A549 (cell line): ENCODE data around the gene AHCYL2.

Experiments
- BHLHE40 ChIP-seq: IDR thresholded peaks from 2 replicates; pipeline ENCODE4 v1.6.1; 2012; ENCODE audit warnings: low read depth, low read length, inconsistent platforms
- EP300 ChIP-seq, 2 experiments: fragments of >200 bp; sonication (Bioruptor Twin); formaldehyde crosslinking; IDR thresholded peaks; 2 replicates in 1 of 2; 3 replicates in 1 of 2; pipeline ENCODE4 v1.6.1; 2016 to 2017
- HDAC2 ChIP-seq: fragments of 200-600 bp; sonication (generic); IDR thresholded peaks from 2 replicates; pipeline ENCODE4 v1.6.1; 2016
- HOXA7 ChIP-seq: fragments of 250-450 bp; sonication (Bioruptor Pico); IDR thresholded peaks from 2 replicates; pipeline ENCODE4 v1.5.0; 2020; ENCODE audit warnings: mild to moderate bottlenecking, moderate library complexity
- KDM1A ChIP-seq: fragments of 200-600 bp; sonication (generic); IDR thresholded peaks from 2 replicates; pipeline ENCODE4 v1.6.1; 2016; ENCODE audit warnings: low read depth, mild to moderate bottlenecking
- MYC ChIP-seq: IDR thresholded peaks from 2 replicates; pipeline ENCODE4 v1.6.1; 2012; ENCODE audit warnings: mild to moderate bottlenecking, inconsistent platforms, low read length, improper control_type of control experiment, borderline replicate concordance
- POLR2A ChIP-seq: IDR thresholded peaks from 2 replicates; pipeline ENCODE4 v1.6.1; 2012; ENCODE audit warnings: mild to moderate bottlenecking, low read length
- RAD21 ChIP-seq, 2 experiments: fragments of >200 bp in 1 of 2; sonication (Bioruptor Twin) in 1 of 2; formaldehyde crosslinking in 1 of 2; IDR thresholded peaks in 1 of 2; conservative IDR thresholded peaks in 1 of 2; 2 replicates in 1 of 2; 3 replicates in 1 of 2; pipeline ENCODE4 v1.6.1; 2012 to 2018; ENCODE audit warnings: inconsistent platforms in 1 of 2
- SMC3 ChIP-seq: fragments of >200 bp; sonication (Bioruptor Twin); formaldehyde crosslinking; IDR thresholded peaks from 3 replicates; pipeline ENCODE4 v1.6.1; 2018; ENCODE audit warnings: inconsistent platforms
- TF ChIP-seq, protein P1 (sequence below): fragments of >200 bp; sonication (Bioruptor Twin); formaldehyde crosslinking; IDR thresholded peaks from 3 replicates; pipeline ENCODE4 v1.5.1; 2016

DNA sequence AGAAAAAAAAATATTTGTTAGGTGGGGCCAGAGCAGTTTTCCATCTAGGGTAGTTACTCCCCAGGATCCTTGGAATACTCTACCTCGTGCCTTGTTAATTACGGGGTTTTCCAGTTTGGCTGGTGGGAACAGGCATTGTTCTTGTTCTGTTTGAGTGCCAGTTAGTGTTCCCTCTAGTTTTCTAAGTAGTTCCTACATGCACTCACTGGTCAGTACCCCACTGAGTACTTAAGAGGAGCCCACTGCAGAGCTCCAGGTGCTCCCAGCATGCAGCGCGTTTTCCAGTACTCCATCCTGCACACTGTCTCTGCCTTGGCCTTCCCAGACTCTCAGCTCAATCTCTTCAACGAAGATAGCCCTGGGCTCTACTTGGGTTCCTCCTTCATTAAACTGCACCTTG is 58.0 kb downstream of the AHCYL2 start:
- TF ChIP-seq RAD21 (conservative IDR thresholded peaks at IDR 0.05 in 1 of 2, IDR thresholded peaks at IDR 0.05 in 1 of 2) (no peak), POLR2A (no peak), HOXA7 (CRISPR knock-in tag) (no peak), HDAC2 (no peak), MYC (no peak), SMC3 (no peak), EP300 (IDR thresholded peaks at IDR 0.05) (no peak), KDM1A (no peak), BHLHE40 (no peak)
- TF ChIP-seq, protein P1, sequence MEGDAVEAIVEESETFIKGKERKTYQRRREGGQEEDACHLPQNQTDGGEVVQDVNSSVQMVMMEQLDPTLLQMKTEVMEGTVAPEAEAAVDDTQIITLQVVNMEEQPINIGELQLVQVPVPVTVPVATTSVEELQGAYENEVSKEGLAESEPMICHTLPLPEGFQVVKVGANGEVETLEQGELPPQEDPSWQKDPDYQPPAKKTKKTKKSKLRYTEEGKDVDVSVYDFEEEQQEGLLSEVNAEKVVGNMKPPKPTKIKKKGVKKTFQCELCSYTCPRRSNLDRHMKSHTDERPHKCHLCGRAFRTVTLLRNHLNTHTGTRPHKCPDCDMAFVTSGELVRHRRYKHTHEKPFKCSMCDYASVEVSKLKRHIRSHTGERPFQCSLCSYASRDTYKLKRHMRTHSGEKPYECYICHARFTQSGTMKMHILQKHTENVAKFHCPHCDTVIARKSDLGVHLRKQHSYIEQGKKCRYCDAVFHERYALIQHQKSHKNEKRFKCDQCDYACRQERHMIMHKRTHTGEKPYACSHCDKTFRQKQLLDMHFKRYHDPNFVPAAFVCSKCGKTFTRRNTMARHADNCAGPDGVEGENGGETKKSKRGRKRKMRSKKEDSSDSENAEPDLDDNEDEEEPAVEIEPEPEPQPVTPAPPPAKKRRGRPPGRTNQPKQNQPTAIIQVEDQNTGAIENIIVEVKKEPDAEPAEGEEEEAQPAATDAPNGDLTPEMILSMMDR: no peak
